ENCODE results near the gene ABTB2. TPM values are rescaled to one million over a fixed set of nuclear protein-coding genes. Genes with fewer than 3 reads are reported as not detected.

ABTB2 gene
- total and polyA plus RNA-seq, 9 of the 15 experiments (the other 6 are each of a cell fraction or from before 2014, with no cell fraction given), result 0.03 to 0.18 (median 0.12) TPM; not detected in 2

- CTCF ChIA-PET (ENCODE audit: low intra/inter-chr PET ratio), result no interaction called here
- Histone ChIP-seq H3K9me1 (ENCODE audit: control insufficient read depth, insufficient read depth, low read length) (no peaks in the 10 kb centered on the region), H4K20me1 (replicated peaks; ENCODE audit: control insufficient read depth, insufficient read depth, low read length) (no peaks in the 10 kb centered on the region), H3K4me3 (no peak overlapping the region), H3K79me2 (ENCODE audit: control insufficient read depth, insufficient read depth, low read length) (no peaks in the 10 kb centered on the region), H3K4me1 (replicated peaks in 1 of 2; ENCODE audit: control insufficient read depth in 2 of 2, insufficient read depth in 2 of 2, low read length in 2 of 2) (no peaks in the 10 kb centered on the region), H3K9me3 (replicated peaks; ENCODE audit: control insufficient read depth, insufficient read depth, low read depth, low read length) (no peaks in the 10 kb centered on the region), H3K27ac (ENCODE audit: extremely low read depth, low read depth, low read length) (no peak overlapping the region), H2AFZ (ENCODE audit: low read depth, low read length) (no peak overlapping the region), H3K27me3 (ENCODE audit: control insufficient read depth in 2 of 2, insufficient read depth in 2 of 2, low read length in 2 of 2) (peaks cover 12 to 28% of the 10 kb centered on the region in 2 experiments; a peak in 4 of 5 replicates), H3K4me2 (ENCODE audit: insufficient read depth, low read length) (no peak overlapping the region), H3K36me3 (ENCODE audit: control insufficient read depth, insufficient read depth, low read length) (no peaks in the 10 kb centered on the region), H3K9ac (ENCODE audit: insufficient read depth in 1 of 2, low read depth in 2 of 2, low read length in 2 of 2) (no peak overlapping the region)
- no peak for DNase-seq (ENCODE audit: extremely low read depth in 1 of 4, low spot score in 3 of 4)
- intact Hi-C loops (cut with micrococcal nuclease) (no loop called here), in situ Hi-C loops (cut with MboI) (no loop called here)
- BruUV-seq (replicated peaks), result no TSS peak
- 2% methylated on average over 7 of the region's 7 CpGs for WGBS (ENCODE audit: insufficient coverage, low coverage, missing lambda C conversion rate)
- POLR2A ChIA-PET, result no interaction called here
- ATAC-seq, result no peak
- no peak for FAIRE-seq
- TF ChIP-seq ZNF583 (CRISPR knock-in tag; IDR thresholded peaks at IDR 0.05), result no peak
- TF ChIP-seq ZNF655 (CRISPR knock-in tag; IDR thresholded peaks at IDR 0.05), result no peak
- no peak for TF ChIP-seq TAF1 (IDR thresholded peaks at IDR 0.05; ENCODE audit: control insufficient read depth, extremely low read depth, insufficient read depth, low read length, severe bottlenecking)
- no peak for TF ChIP-seq CBFB (CRISPR knock-in tag; IDR thresholded peaks at IDR 0.05)
- no peak for TF ChIP-seq TFE3 (CRISPR knock-in tag; IDR thresholded peaks at IDR 0.05)
- no peak for TF ChIP-seq SETDB1 (IDR thresholded peaks at IDR 0.05; ENCODE audit: low read length)
- TF ChIP-seq ZBTB2 (IDR thresholded peaks at IDR 0.05), result no peak
- TF ChIP-seq ETV6 (IDR thresholded peaks at IDR 0.05; ENCODE audit: borderline replicate concordance in 1 of 2, low read depth in 2 of 2, low read length in 1 of 2), result no peak
- TF ChIP-seq ETV6 (CRISPR knock-in tag; IDR thresholded peaks at IDR 0.05; ENCODE audit: borderline replicate concordance), result no peak
- TF ChIP-seq PHF8 (IDR thresholded peaks at IDR 0.05; ENCODE audit: borderline replicate concordance, low read length), result no peak
- no peak for TF ChIP-seq ZFPM2 (CRISPR knock-in tag; IDR thresholded peaks at IDR 0.05)
- no peak for TF ChIP-seq ZNF280A (IDR thresholded peaks at IDR 0.05; ENCODE audit: low read depth, partially characterized antibody)
- no peak for TF ChIP-seq KAT8 (IDR thresholded peaks at IDR 0.05; ENCODE audit: low read depth)
- TF ChIP-seq THRA (IDR thresholded peaks at IDR 0.05), result no peak
- TF ChIP-seq OTX1 (CRISPR knock-in tag; IDR thresholded peaks at IDR 0.05), result no peak
- no peak for TF ChIP-seq MYC (IDR thresholded peaks at IDR 0.05; ENCODE audit: low read depth, low read length)
- no peak for TF ChIP-seq MYC (CRISPR knock-in tag; IDR thresholded peaks at IDR 0.05; ENCODE audit: borderline replicate concordance, low read depth)
Measured at GRCh38 chr11:34305193-34305592, 52.6 kb downstream of the ABTB2 start.

All from K562 (cell line).